Neural cell (in vitro differentiated cells): ENCODE data around the gene FBXO46.
A peak's percentile ranks its signal among the peaks of the same experiment; 100 is the strongest.

Experiments
- CTCF ChIP-seq: fragments of 450-650 bp; IDR thresholded peaks from 2 replicates; pipeline ENCODE4 v1.5.1; 2014; ENCODE audit warnings: antibody characterized with exemption, mild to moderate bottlenecking, moderate library complexity; ENCODE audit not compliant: poor library complexity, severe bottlenecking
- EZH2 ChIP-seq: fragments of 200-600, 300-800 bp; shearing (Covaris generic), sonication (generic); IDR thresholded peaks from 2 replicates; pipeline ENCODE4 v1.6.1; 2014; ENCODE audit warnings: antibody characterized with exemption, low read length, borderline replicate concordance, mild to moderate bottlenecking; ENCODE audit not compliant: insufficient read depth, poor library complexity, severe bottlenecking
- POLR2AphosphoS5 ChIP-seq: IDR thresholded peaks from 2 replicates; pipeline ENCODE4 v1.6.1; 2012

GRCh38 chr19:45681391-45682015 lies 49.2 kb downstream of the FBXO46 start:
- peak; percentile 86 for TF ChIP-seq CTCF
- TF ChIP-seq POLR2AphosphoS5 = no peak
- no peak for TF ChIP-seq EZH2
